H1 (cell line): ENCODE results near the gene GLRA2. TPM values are rescaled to one million over a fixed set of nuclear protein-coding genes. Genes with fewer than 3 reads are reported as not detected.

Experiments used
- CTCF ChIA-PET: fragments of 300-600 bp; sonication (Branson Sonifier 250); formaldehyde crosslinking; loops from one replicate; lab custom pipeline; 2021; ENCODE audit not compliant: partially characterized antibody; lab: Charles Lee
- POLR2A ChIA-PET: fragments of 300-600 bp; sonication (Branson Sonifier 250); formaldehyde crosslinking; loops from one replicate; lab custom pipeline; 2021; ENCODE audit warnings: inconsistent platforms; ENCODE audit not compliant: partially characterized antibody; lab: Charles Lee
- DNase-seq, 2 experiments: peaks; one replicate each; pipeline versions ENCODE4 v3.0.0 to v3.0.0-alpha.2; 2010 to 2022; ENCODE audit warnings: low spot score in 2 of 2, low read depth in 1 of 2, mixed read lengths in 1 of 2
- FAIRE-seq: peaks from 2 replicates; lab custom pipeline; 2011; peaks lifted over from hg19 to GRCh38; lab: Jason Lieb, UNC
- H2AFZ ChIP-seq: 2 replicates; pipeline ENCODE4 v1.8.1; 2012; ENCODE audit warnings: low read length, inconsistent platforms
- H2AK5ac ChIP-seq: 2 replicates; pipeline ENCODE4 v1.6.1; 2013; ENCODE audit warnings: low read depth, low read length
- H2BK120ac ChIP-seq: replicated peaks from 2 replicates; pipeline ENCODE3; 2013; ENCODE audit warnings: low read depth, low read length, inconsistent platforms
- H2BK12ac ChIP-seq: 2 replicates; pipeline ENCODE4 v1.6.1; 2013; ENCODE audit warnings: low read depth, low read length
- H2BK15ac ChIP-seq: 2 replicates; pipeline ENCODE4 v1.6.1; 2013; ENCODE audit warnings: low read length
- H2BK20ac ChIP-seq: 2 replicates; pipeline ENCODE4 v1.6.1; 2013; ENCODE audit warnings: low read length
- H2BK5ac ChIP-seq: 2 replicates; pipeline ENCODE4 v1.6.1; 2013; ENCODE audit warnings: low read depth, low read length
- H3K14ac ChIP-seq: 2 replicates; pipeline ENCODE4 v1.6.1; 2013; ENCODE audit warnings: inconsistent platforms; ENCODE audit not compliant: insufficient read length
- H3K18ac ChIP-seq: 2 replicates; pipeline ENCODE4 v1.6.1; 2013; ENCODE audit warnings: low read length; ENCODE audit errors: extremely low read depth
- H3K23ac ChIP-seq: 2 replicates; pipeline ENCODE4 v1.6.1; 2013; ENCODE audit warnings: inconsistent platforms; ENCODE audit not compliant: insufficient read length
- H3K23me2 ChIP-seq: 2 replicates; pipeline ENCODE4 v1.6.1; 2013; ENCODE audit warnings: low read depth, low read length
- H3K27ac ChIP-seq: 2 replicates; pipeline ENCODE4 v1.6.1; 2011; ENCODE audit warnings: low read depth, low read length, inconsistent platforms
- H3K27me3 ChIP-seq, 4 experiments: replicated peaks in 1 of 4; 1 replicate in 1 of 4; 2 replicates in 3 of 4; pipeline versions ENCODE4 v1.6.1 to v1.8.1; 2011 to 2013; ENCODE audit warnings: low read length in 3 of 4, mild to moderate bottlenecking in 3 of 4, inconsistent platforms in 2 of 4, mixed read lengths in 2 of 4, moderate library complexity in 1 of 4; ENCODE audit not compliant: control insufficient read depth in 3 of 4, insufficient read depth in 3 of 4; ENCODE audit errors: extremely low read depth in 1 of 4
- H3K36me3 ChIP-seq, 4 experiments: 2 replicates each; pipeline versions ENCODE4 v1.6.1 to v1.8.1; 2011 to 2013; ENCODE audit warnings: mild to moderate bottlenecking in 4 of 4, low read length in 3 of 4, moderate library complexity in 2 of 4, control low read depth in 1 of 4, inconsistent platforms in 1 of 4; ENCODE audit not compliant: insufficient read depth in 4 of 4, control insufficient read depth in 2 of 4
- H3K4ac ChIP-seq: replicated peaks from 2 replicates; pipeline ENCODE3; 2013; ENCODE audit warnings: low read length, low read depth, mixed read lengths, inconsistent platforms; ENCODE audit not compliant: insufficient read length
- H3K4me1 ChIP-seq, 4 experiments: replicated peaks in 1 of 4; 1 replicate in 1 of 4; 2 replicates in 3 of 4; pipeline versions ENCODE4 v1.6.1 to v1.8.1; 2011 to 2013; ENCODE audit warnings: low read length in 3 of 4, inconsistent platforms in 2 of 4, mixed read lengths in 1 of 4; ENCODE audit not compliant: insufficient read depth in 4 of 4, control insufficient read depth in 3 of 4
- H3K4me2 ChIP-seq, 2 experiments: 2 replicates each; pipeline versions ENCODE4 v1.6.1 to v1.8.1; 2011 to 2013; ENCODE audit warnings: low read depth in 2 of 2, low read length in 2 of 2, control low read depth in 1 of 2, inconsistent platforms in 1 of 2, mild to moderate bottlenecking in 1 of 2; ENCODE audit not compliant: insufficient read depth in 1 of 2
- H3K4me3 ChIP-seq, 4 experiments: fragments of 200-600, 300-600 bp in 1 of 4; sonication (generic), shearing (Covaris generic), sonication (Bioruptor Twin) in 1 of 4; 2 replicates each; pipeline versions ENCODE4 v1.5.1 to v1.8.1; 2011 to 2016; ENCODE audit warnings: low read length in 4 of 4, low read depth in 3 of 4, control low read depth in 2 of 4, inconsistent platforms in 2 of 4, mild to moderate bottlenecking in 2 of 4, mixed read lengths in 1 of 4, moderate library complexity in 1 of 4; ENCODE audit not compliant: insufficient read depth in 2 of 4; ENCODE audit errors: extremely low read depth in 1 of 4
- H3K56ac ChIP-seq: replicated peaks from 2 replicates; pipeline ENCODE3; 2013; ENCODE audit warnings: low read depth, mild to moderate bottlenecking, mixed read lengths, low read length, inconsistent platforms; ENCODE audit not compliant: insufficient read length
- H3K79me1 ChIP-seq: 2 replicates; pipeline ENCODE4 v1.6.1; 2013; ENCODE audit warnings: low read depth, low read length, control low read depth
- H3K79me2 ChIP-seq, 2 experiments: 2 replicates each; pipeline versions ENCODE4 v1.6.1 to v1.8.1; 2012 to 2013; ENCODE audit warnings: low read length in 2 of 2, mild to moderate bottlenecking in 2 of 2, inconsistent platforms in 1 of 2; ENCODE audit not compliant: insufficient read depth in 2 of 2, control insufficient read depth in 1 of 2
- H3K9ac ChIP-seq, 4 experiments: replicated peaks in 1 of 4; 1 replicate in 1 of 4; 2 replicates in 3 of 4; pipeline versions ENCODE4 v1.6.1 to v1.8.1; 2011 to 2013; ENCODE audit warnings: low read depth in 3 of 4, low read length in 3 of 4, control low read depth in 2 of 4, mild to moderate bottlenecking in 2 of 4, moderate library complexity in 2 of 4, inconsistent platforms in 1 of 4; ENCODE audit errors: extremely low read depth in 1 of 4
- H3K9me3 ChIP-seq, 2 experiments: 2 replicates each; pipeline versions ENCODE4 v1.6.1 to v1.8.1; 2012 to 2013; ENCODE audit warnings: mild to moderate bottlenecking in 2 of 2, moderate library complexity in 2 of 2, control low read depth in 1 of 2, inconsistent platforms in 1 of 2, low read depth in 1 of 2, low read length in 1 of 2, mixed read lengths in 1 of 2; ENCODE audit not compliant: insufficient read depth in 2 of 2
- H4K20me1 ChIP-seq, 2 experiments: replicated peaks in 1 of 2; 2 replicates each; pipeline versions ENCODE3 to v1.8.1; 2011 to 2013; ENCODE audit warnings: inconsistent platforms in 2 of 2, low read length in 2 of 2, mild to moderate bottlenecking in 1 of 2; ENCODE audit not compliant: insufficient read depth in 2 of 2, control insufficient read depth in 1 of 2
- H4K5ac ChIP-seq: 2 replicates; pipeline ENCODE4 v1.6.1; 2013; ENCODE audit warnings: low read length, low read depth, mixed read lengths, inconsistent platforms; ENCODE audit not compliant: insufficient read length
- H4K8ac ChIP-seq: 2 replicates; pipeline ENCODE4 v1.8.0; 2013; ENCODE audit warnings: mild to moderate bottlenecking, moderate library complexity, low read length, inconsistent platforms; ENCODE audit not compliant: insufficient read depth; ENCODE audit errors: extremely low read depth
- H4K91ac ChIP-seq: replicated peaks from 2 replicates; pipeline ENCODE3; 2013; ENCODE audit warnings: low read length, mixed read lengths, inconsistent platforms; ENCODE audit not compliant: insufficient read length
- ASH2L ChIP-seq: fragments of 200-600, 300-600 bp; sonication (generic); IDR thresholded peaks from one replicate; pipeline ENCODE4 v1.7.1; 2017; ENCODE audit warnings: low read length
- CBX8 ChIP-seq: fragments of 300-800, 300-1000 bp; sonication (generic); IDR thresholded peaks from 2 replicates; pipeline ENCODE4 v1.7.1; 2016; ENCODE audit warnings: low read depth, low read length, borderline replicate concordance
- EP300 ChIP-seq, 2 experiments: IDR thresholded peaks; 1 replicate in 1 of 2; 2 replicates in 1 of 2; pipeline ENCODE4 v1.6.1; 2011 to 2012; ENCODE audit warnings: low read depth in 2 of 2, low read length in 2 of 2, mild to moderate bottlenecking in 2 of 2, borderline replicate concordance in 1 of 2, inconsistent platforms in 1 of 2, moderate library complexity in 1 of 2
- FOSL1 ChIP-seq: IDR thresholded peaks from 2 replicates; pipeline ENCODE4 v1.6.1; 2011; ENCODE audit warnings: mild to moderate bottlenecking, low read depth, low read length, moderate library complexity; ENCODE audit not compliant: insufficient read depth
- HDAC6 ChIP-seq: IDR thresholded peaks from one replicate; pipeline ENCODE4 v1.7.1; 2012; ENCODE audit warnings: low read depth, mild to moderate bottlenecking, inconsistent platforms, low read length, moderate library complexity
- JUN ChIP-seq: IDR thresholded peaks from 2 replicates; pipeline ENCODE4 v1.6.1; 2011; ENCODE audit warnings: low read depth, mild to moderate bottlenecking, improper control_type of control experiment, low read length
- KDM1A ChIP-seq: fragments of 200-600, 300-600 bp; sonication (generic); IDR thresholded peaks from 2 replicates; pipeline ENCODE4 v1.7.1; 2016; ENCODE audit warnings: mild to moderate bottlenecking, low read length, borderline replicate concordance
- PHF8 ChIP-seq: fragments of 200-600 bp; sonication (generic); conservative IDR thresholded peaks from 2 replicates; pipeline ENCODE4 v1.7.1; 2012; ENCODE audit warnings: low read depth, mild to moderate bottlenecking, inconsistent platforms, low read length, moderate library complexity
- POLR2A ChIP-seq, 2 experiments: IDR thresholded peaks; 1 replicate in 1 of 2; 2 replicates in 1 of 2; pipeline ENCODE4 v1.6.1; 2011; ENCODE audit warnings: low read depth in 2 of 2, low read length in 2 of 2, mild to moderate bottlenecking in 2 of 2; ENCODE audit errors: control extremely low read depth in 1 of 2
- POLR2AphosphoS5 ChIP-seq: IDR thresholded peaks from 2 replicates; pipeline ENCODE4 v1.6.1; 2011; ENCODE audit warnings: low read depth, low read length
- SIX5 ChIP-seq: IDR thresholded peaks from 2 replicates; pipeline ENCODE4 v1.6.1; 2011; ENCODE audit warnings: mild to moderate bottlenecking, low read depth, low read length
- SP1 ChIP-seq: IDR thresholded peaks from 2 replicates; pipeline ENCODE4 v1.6.1; 2011; ENCODE audit warnings: low read depth, low read length
- SUZ12 ChIP-seq: fragments of 200-600 bp; sonication (generic); IDR thresholded peaks from 2 replicates; pipeline ENCODE4 v1.6.1; 2012; ENCODE audit warnings: mild to moderate bottlenecking, inconsistent platforms, low read length, moderate library complexity, mixed read lengths
- WGBS, 2 experiments: shearing (Covaris generic) in 1 of 2; methylation state at CpG; one replicate each; pipeline versions ENCODE4 v1.1.6 to v1.1.7; 2013 to 2015; ENCODE audit warnings: low lambda C conversion rate in 2 of 2, mixed read lengths in 2 of 2, inconsistent platforms in 1 of 2, low coverage in 1 of 2, missing lambda C conversion rate in 1 of 2; ENCODE audit not compliant: insufficient replicate concordance in 2 of 2, insufficient coverage in 1 of 2, insufficient read length in 1 of 2; ENCODE audit errors: extremely low coverage in 1 of 2, missing lambda C conversion rate in 1 of 2; 5-methylcytosine and 5-hydroxymethylcytosine counted together
- polyA plus RNA-seq, 7 experiments: library from polyadenylated mRNA; depleted of rRNA in 3 of 7; stranded (reverse) in 5 of 7; unstranded in 2 of 7; fragments of >200 nt in 5 of 7; fragments of 200-250 nt in 2 of 7; gene quantifications; 1 replicate in 5 of 7; 2 replicates in 1 of 7; 4 replicates in 1 of 7; pipeline versions ENCODE4 v1.2.1 to v1.2.3, GENCODE V29; 2011 to 2013; ENCODE audit warnings: missing spikeins in 2 of 7, mixed read lengths in 2 of 7
- total RNA-seq: library from RNA; stranded (reverse); fragmentation: NEBNext Ultra II Directional; extraction: Animal tissue kit (Norgen Biotek cat#: 25700); gene quantifications from 2 replicates; pipeline ENCODE4 v1.2.1, GENCODE V29; 2021
- TF ChIP-seq, protein P1 (sequence below): IDR thresholded peaks from 2 replicates; pipeline ENCODE4 v1.6.1; 2011; ENCODE audit warnings: low read length, improper control_type of control experiment

The GLRA2 gene
- total and polyA plus RNA-seq, 2 of the 8 experiments (the other 6 are each of a cell fraction or from before 2014, with no cell fraction given) = not detected

DNA sequence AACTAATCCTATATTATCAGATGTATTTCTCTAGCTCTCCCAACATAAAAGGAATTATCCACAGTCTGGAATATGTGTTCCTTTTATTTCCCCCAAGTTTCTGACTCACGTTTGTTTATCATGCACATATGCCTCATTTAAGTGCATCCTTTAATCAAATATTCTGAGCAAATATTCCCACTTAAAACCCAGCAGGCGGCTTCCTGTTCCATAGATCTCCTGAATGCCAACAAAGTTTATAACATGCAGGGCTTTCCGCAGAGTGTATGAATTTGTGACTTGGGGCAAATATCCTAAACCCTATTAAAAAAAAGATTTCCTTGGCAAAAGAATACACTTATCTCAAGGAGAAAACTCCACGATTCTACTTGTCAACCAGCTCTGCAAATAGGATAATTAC, 16.9 kb downstream of the GLRA2 start:
- ChIA-PET POLR2A (no interaction called here), CTCF (interaction anchor here (0.6 kb wide), 1 partner anchor 363 kb away, joined by 3 read pairs; no protein-coding TSS in a partner anchor)
- Histone ChIP-seq H2BK20ac (no peak overlapping the region), H3K4me2 (no peak overlapping the region), H3K4me3 (no peak overlapping the region), H4K5ac (no peak overlapping the region), H3K79me1 (no peaks in the 10 kb centered on the region), H3K27me3 (no peaks in the 10 kb centered on the region), H2BK12ac (no peak overlapping the region), H2BK120ac (no peak overlapping the region), H4K8ac (no peak overlapping the region), H2BK15ac (no peak overlapping the region), H3K14ac (no peak overlapping the region), H3K23me2 (no peaks in the 10 kb centered on the region), H3K4ac (no peak overlapping the region), H3K23ac (no peak overlapping the region), H3K4me1 (no peaks in the 10 kb centered on the region), H2AFZ (no peak overlapping the region), H4K20me1 (no peaks in the 10 kb centered on the region), H3K9ac (no peak overlapping the region), H3K9me3 (no peaks in the 10 kb centered on the region), H2BK5ac (no peak overlapping the region), H3K27ac (no peak overlapping the region), H3K79me2 (no peaks in the 10 kb centered on the region), H3K18ac (no peak overlapping the region), H3K56ac (no peak overlapping the region), H4K91ac (no peak overlapping the region), H2AK5ac (no peak overlapping the region), H3K36me3 (no peaks in the 10 kb centered on the region)
- DNase-seq = no peak
- FAIRE-seq = no peak
- 91% methylated on average over 4 of the region's 4 CpGs; no CpG with 5 or more reads in 1 of the 2 experiments for WGBS, 2 experiments
- TF ChIP-seq PHF8 (no peak), FOSL1 (no peak), CBX8 (no peak), ASH2L (no peak), KDM1A (no peak), SIX5 (no peak), SP1 (no peak), POLR2AphosphoS5 (no peak), POLR2A (IDR thresholded peaks at IDR 0.05; ENCODE audit: control extremely low read depth in 1 of 2, low read depth in 2 of 2, low read length in 2 of 2) (no peak), HDAC6 (no peak), JUN (no peak), SUZ12 (no peak), EP300 (IDR thresholded peaks at IDR 0.05; ENCODE audit: borderline replicate concordance in 1 of 2, low read depth in 2 of 2, low read length in 2 of 2) (no peak)
- TF ChIP-seq, protein P1, sequence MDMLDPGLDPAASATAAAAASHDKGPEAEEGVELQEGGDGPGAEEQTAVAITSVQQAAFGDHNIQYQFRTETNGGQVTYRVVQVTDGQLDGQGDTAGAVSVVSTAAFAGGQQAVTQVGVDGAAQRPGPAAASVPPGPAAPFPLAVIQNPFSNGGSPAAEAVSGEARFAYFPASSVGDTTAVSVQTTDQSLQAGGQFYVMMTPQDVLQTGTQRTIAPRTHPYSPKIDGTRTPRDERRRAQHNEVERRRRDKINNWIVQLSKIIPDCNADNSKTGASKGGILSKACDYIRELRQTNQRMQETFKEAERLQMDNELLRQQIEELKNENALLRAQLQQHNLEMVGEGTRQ = no peak
